Measurements from ENCODE around the gene ARHGAP25.

ARHGAP25 gene

GRCh38 chr2:68695971-68696370, 38.6 kb upstream of the ARHGAP25 start:
- Histone ChIP-seq H2BK120ac (ENCODE audit: low read depth, low read length) (no peak overlapping the region), H3K36me3 (ENCODE audit: control insufficient read depth in 1 of 2, insufficient read depth in 2 of 2, low read depth in 1 of 2, low read length in 2 of 2) (no peaks in the 10 kb centered on the region), H3K18ac (ENCODE audit: low read depth in 1 of 2, low read length in 2 of 2) (no peak overlapping the region), H3K27ac (ENCODE audit: low read length, poor library complexity, severe bottlenecking) (no peak overlapping the region), H3K4me1 (ENCODE audit: control insufficient read depth, insufficient read depth, low read depth, low read length) (no peaks in the 10 kb centered on the region), H3K79me1 (replicated peaks; ENCODE audit: low read length, poor library complexity, severe bottlenecking) (no peaks in the 10 kb centered on the region), H4K8ac (ENCODE audit: low read length) (no peak overlapping the region), H3K4me2 (ENCODE audit: low read length, poor library complexity, severe bottlenecking) (no peak overlapping the region), H2BK5ac (ENCODE audit: low read depth, low read length, poor library complexity, severe bottlenecking) (no peak overlapping the region), H3K4me3 (ENCODE audit: insufficient read depth in 1 of 2, low read depth in 1 of 2, low read length in 2 of 2) (no peak overlapping the region), H2BK12ac (ENCODE audit: low read length in 2 of 2) (no peak overlapping the region), H3K9ac (ENCODE audit: low read length) (no peak overlapping the region), H3K23ac (ENCODE audit: low read length in 2 of 2) (no peak overlapping the region), H2BK15ac (ENCODE audit: low read depth, poor library complexity, severe bottlenecking) (no peak overlapping the region), H3K4ac (ENCODE audit: low read depth in 1 of 2, low read length in 2 of 2) (no peak overlapping the region), H3K14ac (ENCODE audit: low read length in 2 of 2) (no peak overlapping the region), H2AFZ (ENCODE audit: low read depth, low read length) (no peak overlapping the region), H3K9me3 (ENCODE audit: control insufficient read depth, low read length) (peaks cover 29% of the 10 kb centered on the region), H2AK5ac (ENCODE audit: low read length, severe bottlenecking) (no peak overlapping the region), H3K27me3 (ENCODE audit: control insufficient read depth in 1 of 2, insufficient read depth in 1 of 2, low read length in 2 of 2) (peaks cover 0 to 3% of the 10 kb centered on the region in 2 experiments), H4K91ac (ENCODE audit: low read length) (no peak overlapping the region)
- WGBS: 94% methylated on average over 3 of the region's 4 CpGs
- no peak for DNase-seq

- Histone ChIP-seq H3K27ac (ENCODE audit: low read length, poor library complexity, severe bottlenecking) (no peak overlapping the region), H3K9me3 (ENCODE audit: control insufficient read depth, low read length) (peaks cover 29% of the 10 kb centered on the region), H3K14ac (ENCODE audit: low read length in 2 of 2) (no peak overlapping the region), H3K23ac (ENCODE audit: low read length in 2 of 2) (no peak overlapping the region), H2BK5ac (ENCODE audit: low read depth, low read length, poor library complexity, severe bottlenecking) (no peak overlapping the region), H2BK12ac (ENCODE audit: low read length in 2 of 2) (no peak overlapping the region), H3K4me2 (ENCODE audit: low read length, poor library complexity, severe bottlenecking) (no peak overlapping the region), H2BK15ac (ENCODE audit: low read depth, poor library complexity, severe bottlenecking) (no peak overlapping the region), H4K8ac (ENCODE audit: low read length) (no peak overlapping the region), H3K79me1 (replicated peaks; ENCODE audit: low read length, poor library complexity, severe bottlenecking) (no peaks in the 10 kb centered on the region), H3K36me3 (ENCODE audit: control insufficient read depth in 1 of 2, insufficient read depth in 2 of 2, low read depth in 1 of 2, low read length in 2 of 2) (no peaks in the 10 kb centered on the region), H2AFZ (ENCODE audit: low read depth, low read length) (no peak overlapping the region), H3K4ac (ENCODE audit: low read depth in 1 of 2, low read length in 2 of 2) (no peak overlapping the region), H2BK120ac (ENCODE audit: low read depth, low read length) (no peak overlapping the region), H2AK5ac (ENCODE audit: low read length, severe bottlenecking) (no peak overlapping the region), H3K4me1 (ENCODE audit: control insufficient read depth, insufficient read depth, low read depth, low read length) (no peaks in the 10 kb centered on the region), H3K27me3 (ENCODE audit: control insufficient read depth in 1 of 2, insufficient read depth in 1 of 2, low read length in 2 of 2) (peaks cover 0 to 3% of the 10 kb centered on the region in 2 experiments), H3K18ac (ENCODE audit: low read depth in 1 of 2, low read length in 2 of 2) (no peak overlapping the region), H3K4me3 (ENCODE audit: insufficient read depth in 1 of 2, low read depth in 1 of 2, low read length in 2 of 2) (no peak overlapping the region), H4K91ac (ENCODE audit: low read length) (no peak overlapping the region), H3K9ac (ENCODE audit: low read length) (no peak overlapping the region)
- 100% methylated on average over 1 of the region's 2 CpGs for WGBS
- no peak for DNase-seq
These were observed 38.1 kb upstream of the ARHGAP25 start for GRCh38 chr2:68696554-68696953.

DNA sequence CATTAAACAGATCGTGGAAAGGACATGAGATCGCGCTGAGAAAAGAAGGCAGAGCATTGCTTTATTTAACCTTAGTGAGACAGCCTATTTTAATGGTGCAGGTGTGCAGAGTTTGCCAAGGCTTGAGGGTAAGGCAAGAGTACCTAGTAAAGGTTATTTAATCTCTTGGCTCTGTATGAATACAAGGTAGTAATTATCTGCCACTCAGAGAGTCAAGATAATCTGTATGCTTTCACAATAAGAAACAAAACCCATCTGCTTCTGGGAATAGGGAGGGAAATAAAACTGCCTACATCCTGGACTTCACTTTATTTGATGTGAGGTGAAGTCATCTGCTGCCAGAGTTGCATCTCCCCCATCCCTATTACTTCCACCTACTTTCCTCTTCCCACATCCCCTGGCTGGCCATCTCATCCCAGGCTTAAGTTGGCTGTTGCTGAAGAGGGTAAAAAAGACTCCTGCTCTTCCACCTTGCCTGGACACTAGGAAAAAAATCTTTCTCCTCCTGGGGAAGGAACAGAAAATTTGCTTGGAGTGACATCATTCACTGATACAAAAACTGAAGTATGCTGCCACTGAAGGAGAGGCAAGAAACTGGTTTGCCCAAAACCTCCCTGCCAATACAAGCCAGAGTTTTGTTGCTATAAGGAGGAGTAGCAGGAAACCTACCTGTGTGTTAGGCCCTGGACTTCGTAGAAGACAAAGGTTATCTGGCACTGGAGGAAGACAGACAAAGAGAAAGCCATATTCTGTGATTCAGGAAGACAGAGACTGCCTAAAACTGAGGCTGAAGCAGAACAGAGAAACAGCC, 35.8 kb upstream of the ARHGAP25 start:
- no peaks in the 10 kb centered on the region for H3K79me1 ChIP-seq (replicated peaks; ENCODE audit: low read length, poor library complexity, severe bottlenecking)
- no peak overlapping the region for H3K27ac ChIP-seq (ENCODE audit: low read length, poor library complexity, severe bottlenecking)
- H3K9me3 ChIP-seq (ENCODE audit: control insufficient read depth, low read length): peaks cover 29% of the 10 kb centered on the region
- no peak overlapping the region for H2BK120ac ChIP-seq (ENCODE audit: low read depth, low read length)
- no peak overlapping the region for H3K9ac ChIP-seq (ENCODE audit: low read length)
- no peak overlapping the region for H2BK15ac ChIP-seq (ENCODE audit: low read depth, poor library complexity, severe bottlenecking)
- no peak overlapping the region for H3K18ac ChIP-seq (ENCODE audit: low read depth in 1 of 2, low read length in 2 of 2)
- WGBS: 89% methylated on average over 4 of the region's 4 CpGs
- no peaks in the 10 kb centered on the region for H3K36me3 ChIP-seq (ENCODE audit: control insufficient read depth in 1 of 2, insufficient read depth in 2 of 2, low read depth in 1 of 2, low read length in 2 of 2)
- H3K4me1 ChIP-seq (ENCODE audit: control insufficient read depth, insufficient read depth, low read depth, low read length): no peaks in the 10 kb centered on the region
- H2AFZ ChIP-seq (ENCODE audit: low read depth, low read length): no peak overlapping the region
- DNase-seq: no peak
- H3K14ac ChIP-seq (ENCODE audit: low read length in 2 of 2): no peak overlapping the region
- H4K8ac ChIP-seq (ENCODE audit: low read length): no peak overlapping the region
- H2BK5ac ChIP-seq (ENCODE audit: low read depth, low read length, poor library complexity, severe bottlenecking): no peak overlapping the region
- H3K4me3 ChIP-seq (ENCODE audit: insufficient read depth in 1 of 2, low read depth in 1 of 2, low read length in 2 of 2): no peak overlapping the region
- no peak overlapping the region for H2AK5ac ChIP-seq (ENCODE audit: low read length, severe bottlenecking)
- peak overlapping the region; percentile 27 for H4K91ac ChIP-seq (ENCODE audit: low read length)
- H3K27me3 ChIP-seq (ENCODE audit: control insufficient read depth in 1 of 2, insufficient read depth in 1 of 2, low read length in 2 of 2): no peaks in the 10 kb centered on the region
- no peak overlapping the region for H3K4ac ChIP-seq (ENCODE audit: low read depth in 1 of 2, low read length in 2 of 2)
- H2BK12ac ChIP-seq (ENCODE audit: low read length in 2 of 2): no peak overlapping the region
- H3K23ac ChIP-seq (ENCODE audit: low read length in 2 of 2): no peak overlapping the region
- no peak overlapping the region for H3K4me2 ChIP-seq (ENCODE audit: low read length, poor library complexity, severe bottlenecking)

GRCh38 chr2:68700560-68700959, 34.1 kb upstream of the ARHGAP25 start:
- WGBS: no CpG with 5 or more reads among the region's 2 CpGs
- Histone ChIP-seq H3K18ac (ENCODE audit: low read depth in 1 of 2, low read length in 2 of 2) (no peak overlapping the region), H3K79me1 (replicated peaks; ENCODE audit: low read length, poor library complexity, severe bottlenecking) (no peaks in the 10 kb centered on the region), H3K4me1 (ENCODE audit: control insufficient read depth, insufficient read depth, low read depth, low read length) (no peaks in the 10 kb centered on the region), H3K4me3 (ENCODE audit: insufficient read depth in 1 of 2, low read depth in 1 of 2, low read length in 2 of 2) (no peak overlapping the region), H3K27me3 (ENCODE audit: control insufficient read depth in 1 of 2, insufficient read depth in 1 of 2, low read length in 2 of 2) (peaks cover 0 to 8% of the 10 kb centered on the region in 2 experiments), H3K14ac (ENCODE audit: low read length in 2 of 2) (no peak overlapping the region), H4K91ac (ENCODE audit: low read length) (no peak overlapping the region), H3K9me3 (ENCODE audit: control insufficient read depth, low read length) (peaks cover 29% of the 10 kb centered on the region), H2AK5ac (ENCODE audit: low read length, severe bottlenecking) (no peak overlapping the region), H3K23ac (ENCODE audit: low read length in 2 of 2) (no peak overlapping the region), H4K8ac (ENCODE audit: low read length) (no peak overlapping the region), H3K36me3 (ENCODE audit: control insufficient read depth in 1 of 2, insufficient read depth in 2 of 2, low read depth in 1 of 2, low read length in 2 of 2) (no peaks in the 10 kb centered on the region), H2BK5ac (ENCODE audit: low read depth, low read length, poor library complexity, severe bottlenecking) (no peak overlapping the region), H3K9ac (ENCODE audit: low read length) (no peak overlapping the region), H3K4ac (ENCODE audit: low read depth in 1 of 2, low read length in 2 of 2) (no peak overlapping the region), H2BK15ac (ENCODE audit: low read depth, poor library complexity, severe bottlenecking) (no peak overlapping the region), H3K4me2 (ENCODE audit: low read length, poor library complexity, severe bottlenecking) (no peak overlapping the region), H2BK120ac (ENCODE audit: low read depth, low read length) (no peak overlapping the region), H2BK12ac (ENCODE audit: low read length in 2 of 2) (no peak overlapping the region), H2AFZ (ENCODE audit: low read depth, low read length) (no peak overlapping the region), H3K27ac (ENCODE audit: low read length, poor library complexity, severe bottlenecking) (no peak overlapping the region)
- DNase-seq: no peak
